ENCODE results near the gene TMEM273.

Gene TMEM273

GRCh38 chr10:49185213-49185612 is 3.0 kb downstream of the TMEM273 start:
- CTCF ChIA-PET = no interaction called here
- no peak for TF ChIP-seq CTCF (conservative IDR thresholded peaks at IDR 0.05; ENCODE audit: low read depth)
- H3K27ac ChIP-seq = no peak overlapping the region
- POLR2A ChIA-PET (ENCODE audit: low non-redundant PET) = no interaction called here
- DNase-seq (ENCODE audit: low spot score) = no peak

- no peak for DNase-seq (ENCODE audit: low spot score)
- TF ChIP-seq CTCF (conservative IDR thresholded peaks at IDR 0.05; ENCODE audit: low read depth) = no peak
- CTCF ChIA-PET = no interaction called here
- H3K27ac ChIP-seq = no peak overlapping the region
- POLR2A ChIA-PET (ENCODE audit: low non-redundant PET) = no interaction called here
Observed at GRCh38 chr10:49184642-49185111, 3.5 kb downstream of the TMEM273 start.

GRCh38 chr10:49183596-49184542 is 4.3 kb downstream of the TMEM273 start:
- no peak for TF ChIP-seq CTCF (conservative IDR thresholded peaks at IDR 0.05; ENCODE audit: low read depth)
- no peak overlapping the region for H3K27ac ChIP-seq
- no peak for DNase-seq (ENCODE audit: low spot score)
- CTCF ChIA-PET = interaction anchor here (0.6 kb wide), 1 partner anchor 210 kb away, joined by 3 read pairs; no protein-coding TSS in a partner anchor
- POLR2A ChIA-PET (ENCODE audit: low non-redundant PET) = no interaction called here

GRCh38 chr10:49182776-49183175 is 5.4 kb downstream of the TMEM273 start:
- DNase-seq (ENCODE audit: low spot score) = no peak
- H3K27ac ChIP-seq = no peak overlapping the region
- CTCF ChIA-PET = no interaction called here
- no peak for TF ChIP-seq CTCF (conservative IDR thresholded peaks at IDR 0.05; ENCODE audit: low read depth)
- POLR2A ChIA-PET (ENCODE audit: low non-redundant PET) = no interaction called here

- ChIA-PET CTCF (no interaction called here), POLR2A (ENCODE audit: low non-redundant PET) (no interaction called here)
- no peak for TF ChIP-seq CTCF (conservative IDR thresholded peaks at IDR 0.05; ENCODE audit: low read depth)
- DNase-seq (ENCODE audit: low spot score) = no peak
- H3K27ac ChIP-seq = no peak overlapping the region
Observed at GRCh38 chr10:49180444-49180860, 7.7 kb downstream of the TMEM273 start.

GRCh38 chr10:49179699-49180443 is 8.3 kb downstream of the TMEM273 start:
- no peak for TF ChIP-seq CTCF (conservative IDR thresholded peaks at IDR 0.05; ENCODE audit: low read depth)
- no peak overlapping the region for H3K27ac ChIP-seq
- ChIA-PET POLR2A (ENCODE audit: low non-redundant PET) (no interaction called here), CTCF (interaction anchor here (0.6 kb wide), 1 partner anchor 168 kb away, joined by 4 read pairs; no protein-coding TSS in a partner anchor)
- DNase-seq (ENCODE audit: low spot score) = no peak

Measured in RWPE1 (cell line).